ENCODE data around the gene ADGRA3. TPM values are rescaled to one million over a fixed set of nuclear protein-coding genes. Genes with fewer than 3 reads are reported as not detected.

ADGRA3 gene
- total RNA-seq, 1 experiment from 2014 or later = 29.0 TPM

DNA sequence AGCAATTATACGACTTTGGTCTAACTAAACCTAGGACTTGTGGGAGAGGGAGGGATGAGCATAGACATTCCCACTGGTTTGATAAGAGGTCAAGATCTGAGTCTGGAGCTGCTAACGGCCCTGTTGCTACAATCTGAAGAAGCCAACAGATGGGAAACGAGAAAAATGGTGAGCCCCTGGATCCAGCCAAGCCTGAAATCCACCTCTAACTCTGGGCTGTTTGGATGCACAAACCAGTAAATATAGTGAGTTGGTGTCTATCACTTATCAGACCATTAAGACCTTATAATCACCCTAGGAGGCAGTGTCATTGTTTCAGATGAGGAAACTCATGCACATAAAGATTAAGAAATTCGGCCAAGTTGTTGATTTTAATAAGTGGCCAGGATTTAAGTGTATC is 50.5 kb downstream of the ADGRA3 start:
- intact Hi-C loops (cut with micrococcal nuclease) = no loop called here

DNA sequence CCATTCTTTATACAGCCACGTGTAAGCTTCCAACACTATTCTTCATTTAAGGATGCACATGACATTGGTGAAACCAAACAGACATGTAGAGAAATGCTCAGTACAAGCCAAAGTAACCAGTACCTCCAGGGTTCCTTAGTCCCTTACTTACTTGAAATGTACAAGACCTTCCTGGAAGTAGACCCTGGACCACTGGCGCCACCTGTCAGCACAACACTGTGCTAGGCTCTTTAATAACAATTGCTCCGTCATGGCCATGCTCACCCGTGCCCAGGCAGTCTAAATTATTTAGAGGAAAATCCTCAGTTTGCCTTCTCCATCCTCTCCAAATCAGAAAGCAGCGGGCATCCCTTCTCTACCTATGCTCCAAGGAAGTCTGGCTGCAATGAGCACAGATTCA is 52.7 kb downstream of the ADGRA3 start:
- Histone ChIP-seq H2AFZ (ENCODE audit: low read length) (no peak overlapping the region), H3K4me2 (ENCODE audit: low read length) (no peak overlapping the region), H3K79me2 (ENCODE audit: low read length) (0 out of 2 replicates have a peak, but pooled peaks cover 3% of the 10 kb centered on the region), H3K9ac (ENCODE audit: low read length) (no peak overlapping the region), H3K9me3 (ENCODE audit: low read length) (no peaks in the 10 kb centered on the region), H3K27ac (ENCODE audit: low read length) (no peak overlapping the region), H3K36me3 (ENCODE audit: low read depth, low read length) (no peaks in the 10 kb centered on the region), H4K20me1 (ENCODE audit: low read length) (no peaks in the 10 kb centered on the region), H3K4me3 (ENCODE audit: low read length) (no peak overlapping the region), H3K27me3 (ENCODE audit: low read length) (no peaks in the 10 kb centered on the region), H3K4me1 (ENCODE audit: insufficient read depth, low read length) (peaks cover 4% of the 10 kb centered on the region), H3F3A (ENCODE audit: low read length, unreplicated experiment) (no peaks in the 10 kb centered on the region), H3K9me2 (replicated peaks; ENCODE audit: low read length) (no peaks in the 10 kb centered on the region)
- no peak for ATAC-seq
- ChIA-PET CTCF (no interaction called here), POLR2A (ENCODE audit: unreplicated experiment) (no interaction called here)
- no TSS peak for BruUV-seq (replicated peaks)
- intact Hi-C loops (cut with micrococcal nuclease) = no loop called here
- no peak for DNase-seq
- TF ChIP-seq, protein P1, sequence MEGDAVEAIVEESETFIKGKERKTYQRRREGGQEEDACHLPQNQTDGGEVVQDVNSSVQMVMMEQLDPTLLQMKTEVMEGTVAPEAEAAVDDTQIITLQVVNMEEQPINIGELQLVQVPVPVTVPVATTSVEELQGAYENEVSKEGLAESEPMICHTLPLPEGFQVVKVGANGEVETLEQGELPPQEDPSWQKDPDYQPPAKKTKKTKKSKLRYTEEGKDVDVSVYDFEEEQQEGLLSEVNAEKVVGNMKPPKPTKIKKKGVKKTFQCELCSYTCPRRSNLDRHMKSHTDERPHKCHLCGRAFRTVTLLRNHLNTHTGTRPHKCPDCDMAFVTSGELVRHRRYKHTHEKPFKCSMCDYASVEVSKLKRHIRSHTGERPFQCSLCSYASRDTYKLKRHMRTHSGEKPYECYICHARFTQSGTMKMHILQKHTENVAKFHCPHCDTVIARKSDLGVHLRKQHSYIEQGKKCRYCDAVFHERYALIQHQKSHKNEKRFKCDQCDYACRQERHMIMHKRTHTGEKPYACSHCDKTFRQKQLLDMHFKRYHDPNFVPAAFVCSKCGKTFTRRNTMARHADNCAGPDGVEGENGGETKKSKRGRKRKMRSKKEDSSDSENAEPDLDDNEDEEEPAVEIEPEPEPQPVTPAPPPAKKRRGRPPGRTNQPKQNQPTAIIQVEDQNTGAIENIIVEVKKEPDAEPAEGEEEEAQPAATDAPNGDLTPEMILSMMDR (conservative IDR thresholded peaks at IDR 0.05; ENCODE audit: low read depth, low read length) = 0 out of 2 replicates have a peak, but pooled peaks have one; percentile 11
- TF ChIP-seq EZH2phosphoT487 (IDR thresholded peaks at IDR 0.05; ENCODE audit: borderline replicate concordance, low read length) = no peak

More for the DNA sequence above, 50.5 kb downstream of the ADGRA3 start:
- TF ChIP-seq, protein P1 (conservative IDR thresholded peaks at IDR 0.05; ENCODE audit: low read depth, low read length) = no peak
- TF ChIP-seq EZH2phosphoT487 (IDR thresholded peaks at IDR 0.05; ENCODE audit: borderline replicate concordance, low read length) = no peak
- Histone ChIP-seq H3K4me2 (ENCODE audit: low read length) (no peak overlapping the region), H3K9ac (ENCODE audit: low read length) (no peak overlapping the region), H4K20me1 (ENCODE audit: low read length) (no peaks in the 10 kb centered on the region), H3K79me2 (ENCODE audit: low read length) (0 out of 2 replicates have a peak, but pooled peaks cover 3% of the 10 kb centered on the region), H3K9me2 (replicated peaks; ENCODE audit: low read length) (no peaks in the 10 kb centered on the region), H2AFZ (ENCODE audit: low read length) (no peak overlapping the region), H3F3A (ENCODE audit: low read length, unreplicated experiment) (no peaks in the 10 kb centered on the region), H3K4me1 (ENCODE audit: insufficient read depth, low read length) (no peaks in the 10 kb centered on the region), H3K36me3 (ENCODE audit: low read depth, low read length) (no peaks in the 10 kb centered on the region), H3K27ac (ENCODE audit: low read length) (no peak overlapping the region), H3K27me3 (ENCODE audit: low read length) (no peaks in the 10 kb centered on the region), H3K4me3 (ENCODE audit: low read length) (no peak overlapping the region), H3K9me3 (ENCODE audit: low read length) (no peaks in the 10 kb centered on the region)
- no peak for DNase-seq
- BruUV-seq (replicated peaks) = no TSS peak
- ChIA-PET CTCF (no interaction called here), POLR2A (ENCODE audit: unreplicated experiment) (no interaction called here)
- no peak for ATAC-seq

DNA sequence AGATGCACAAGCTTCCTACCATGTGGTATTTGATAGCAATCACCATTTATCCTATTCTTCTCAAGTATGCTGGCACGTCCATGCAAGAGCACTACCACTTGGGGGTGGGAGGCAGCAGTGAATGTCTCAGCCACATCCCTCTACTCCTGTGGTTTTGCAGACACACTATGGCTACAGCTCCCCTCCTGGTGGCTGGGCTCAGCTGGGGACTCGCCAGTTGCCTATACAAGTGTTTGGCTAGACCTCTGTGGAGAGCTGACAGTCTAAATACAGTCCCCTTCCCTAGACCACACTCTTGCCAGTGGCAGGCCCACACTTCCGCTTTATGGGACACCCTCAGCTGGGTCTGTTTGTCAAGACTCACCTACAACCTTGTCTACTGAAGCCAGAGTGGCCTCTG is 53.2 kb downstream of the ADGRA3 start:
- Histone ChIP-seq H3K79me2 (ENCODE audit: low read length) (0 out of 2 replicates have a peak, but pooled peaks cover 3% of the 10 kb centered on the region), H3K9ac (ENCODE audit: low read length) (no peak overlapping the region), H4K20me1 (ENCODE audit: low read length) (no peaks in the 10 kb centered on the region), H2AFZ (ENCODE audit: low read length) (no peak overlapping the region), H3K9me3 (ENCODE audit: low read length) (no peaks in the 10 kb centered on the region), H3K36me3 (ENCODE audit: low read depth, low read length) (no peaks in the 10 kb centered on the region), H3K27me3 (ENCODE audit: low read length) (no peaks in the 10 kb centered on the region), H3K4me1 (ENCODE audit: insufficient read depth, low read length) (peaks cover 8% of the 10 kb centered on the region), H3F3A (ENCODE audit: low read length, unreplicated experiment) (no peaks in the 10 kb centered on the region), H3K27ac (ENCODE audit: low read length) (no peak overlapping the region), H3K4me3 (ENCODE audit: low read length) (no peak overlapping the region), H3K4me2 (ENCODE audit: low read length) (no peak overlapping the region), H3K9me2 (replicated peaks; ENCODE audit: low read length) (no peaks in the 10 kb centered on the region)
- intact Hi-C loops (cut with micrococcal nuclease) = no loop called here
- BruUV-seq (replicated peaks) = no TSS peak
- POLR2A ChIA-PET (ENCODE audit: unreplicated experiment) = no interaction called here
- TF ChIP-seq, protein P1 (conservative IDR thresholded peaks at IDR 0.05; ENCODE audit: low read depth, low read length) = no peak
- TF ChIP-seq EZH2phosphoT487 (IDR thresholded peaks at IDR 0.05; ENCODE audit: borderline replicate concordance, low read length) (no peak), EZH2 (IDR thresholded peaks at IDR 0.05; ENCODE audit: low read length, unreplicated experiment) (no peak)
- ATAC-seq = no peak
- CTCF ChIA-PET = no interaction called here
- no peak for DNase-seq
